Glomerular visceral epithelial cell (primary cell): ENCODE data around the gene DYRK1A.

Experiments
- DNase-seq: peaks from one replicate; pipeline ENCODE4 v3.0.0-alpha.2; 2016; ENCODE audit errors: extremely low spot score

The DYRK1A gene

GRCh38 chr21:37385179-37385765, 18.7 kb downstream of the DYRK1A start:
- DNase-seq: no peak

DNA sequence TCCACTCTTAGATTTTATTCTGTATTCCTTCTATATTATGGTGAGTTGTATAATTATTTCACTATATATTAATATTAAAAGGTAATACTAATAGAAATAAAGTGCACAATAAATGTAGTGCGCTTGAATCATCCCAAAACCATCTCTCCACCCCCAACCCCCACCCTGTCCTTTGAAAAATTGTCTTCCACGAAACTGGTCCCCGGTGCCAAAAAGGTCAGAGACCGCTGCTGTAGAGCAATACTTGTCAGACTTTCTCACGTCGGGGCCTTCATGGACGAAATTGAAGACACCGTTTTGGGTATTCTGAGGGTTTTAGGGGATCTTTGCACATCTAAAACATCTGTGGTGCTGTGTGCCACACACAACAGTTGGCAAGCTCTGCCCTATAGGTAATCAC, 19.6 kb downstream of the DYRK1A start:
- DNase-seq: no peak

GRCh38 chr21:37389456-37389855, 22.9 kb downstream of the DYRK1A start:
- DNase-seq: no peak

DNA sequence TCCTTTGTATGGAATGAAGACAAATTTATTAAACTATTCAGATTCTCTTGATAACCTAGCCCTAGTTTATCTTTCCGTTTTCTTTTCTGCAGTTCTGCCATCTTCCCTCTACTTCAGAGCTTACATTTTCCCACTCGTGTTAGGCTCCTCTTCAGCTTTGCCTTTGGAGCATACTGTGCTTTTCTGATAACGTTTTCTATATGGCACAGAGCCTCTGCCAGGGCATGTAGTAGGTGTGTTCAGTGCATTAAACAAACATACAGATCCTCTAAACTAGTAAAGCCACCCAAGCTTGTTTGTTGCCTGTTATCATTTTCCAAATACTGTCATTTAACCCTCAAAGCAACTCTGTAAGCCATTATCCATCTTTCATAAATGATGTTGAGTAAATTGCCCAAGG, 25.1 kb downstream of the DYRK1A start:
- no peak for DNase-seq

- no peak for DNase-seq
Observed at GRCh38 chr21:37392441-37392840, 25.9 kb downstream of the DYRK1A start.

- DNase-seq: no peak
Observed at GRCh38 chr21:37393030-37393429, 26.5 kb downstream of the DYRK1A start.

GRCh38 chr21:37393786-37394185, 27.2 kb downstream of the DYRK1A start:
- DNase-seq: no peak

- no peak for DNase-seq
Observed at GRCh38 chr21:37395961-37396360, 29.4 kb downstream of the DYRK1A start.

GRCh38 chr21:37396855-37397254, 30.3 kb downstream of the DYRK1A start:
- no peak for DNase-seq

GRCh38 chr21:37398697-37399096, 32.1 kb downstream of the DYRK1A start:
- no peak for DNase-seq

DNA sequence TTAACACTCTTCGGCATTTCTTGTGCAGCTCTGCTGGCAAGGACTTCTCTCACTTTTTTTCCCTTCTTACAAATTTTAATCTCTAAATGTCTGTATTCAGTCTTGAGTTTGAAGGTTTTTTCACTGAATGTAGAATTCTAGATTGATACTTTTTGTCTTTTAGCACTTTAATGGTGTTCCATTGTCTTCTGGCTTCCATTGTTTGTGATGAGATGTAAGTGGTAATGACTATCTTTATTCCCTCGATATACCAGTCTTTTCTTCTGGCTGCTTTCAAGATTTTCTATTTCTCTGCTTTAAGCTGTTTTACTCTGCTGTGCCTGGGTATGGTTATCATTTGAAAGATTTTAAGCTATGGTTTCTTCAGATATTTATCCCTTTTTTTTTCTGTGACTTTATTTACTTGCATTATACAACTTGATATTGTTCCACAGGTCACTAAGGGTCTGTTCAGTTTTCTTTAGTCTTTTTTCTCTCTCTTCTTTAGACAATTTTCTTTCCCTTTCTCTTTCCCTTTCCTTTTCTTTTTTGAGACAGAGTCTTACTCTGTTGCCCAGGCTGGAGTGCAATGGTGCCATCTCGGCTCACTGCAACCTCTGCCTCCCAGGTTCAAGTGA, 35.8 kb downstream of the DYRK1A start:
- DNase-seq: no peak

GRCh38 chr21:37405629-37406028, 39.1 kb downstream of the DYRK1A start:
- DNase-seq: no peak

DNA sequence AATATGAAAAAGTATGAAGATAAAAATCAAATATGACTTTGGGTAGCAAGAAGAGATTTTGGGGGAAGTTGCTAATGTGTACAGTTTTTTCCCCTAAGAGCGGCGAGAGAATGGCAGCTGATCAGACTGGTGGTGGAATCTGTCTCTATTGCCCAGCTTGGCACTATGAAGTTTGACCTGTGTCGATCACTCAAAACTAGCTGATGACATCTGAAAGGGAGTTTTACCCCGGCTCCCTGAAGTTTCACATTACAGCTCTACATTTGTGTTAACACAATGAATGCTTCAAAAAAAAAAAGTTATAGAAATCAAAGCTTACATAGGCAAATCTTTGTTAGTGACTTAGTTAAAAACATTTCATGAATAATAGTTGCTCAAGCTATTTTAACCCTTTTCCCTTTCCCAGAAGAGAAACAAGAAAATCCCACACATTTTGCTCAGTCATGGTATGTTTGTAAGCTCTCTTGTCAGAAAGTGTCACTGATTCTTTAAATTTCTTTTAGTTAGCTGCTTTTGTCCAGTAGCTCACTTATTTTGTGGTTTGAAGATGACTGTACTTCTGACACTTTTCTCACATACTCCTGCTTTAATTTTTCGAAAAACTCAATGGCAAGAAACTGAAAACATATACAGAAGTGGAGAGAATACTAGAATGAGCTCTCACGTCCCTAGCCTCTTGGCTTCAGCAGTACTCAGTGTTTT, 41.3 kb downstream of the DYRK1A start:
- DNase-seq: peak; percentile 5

DNA sequence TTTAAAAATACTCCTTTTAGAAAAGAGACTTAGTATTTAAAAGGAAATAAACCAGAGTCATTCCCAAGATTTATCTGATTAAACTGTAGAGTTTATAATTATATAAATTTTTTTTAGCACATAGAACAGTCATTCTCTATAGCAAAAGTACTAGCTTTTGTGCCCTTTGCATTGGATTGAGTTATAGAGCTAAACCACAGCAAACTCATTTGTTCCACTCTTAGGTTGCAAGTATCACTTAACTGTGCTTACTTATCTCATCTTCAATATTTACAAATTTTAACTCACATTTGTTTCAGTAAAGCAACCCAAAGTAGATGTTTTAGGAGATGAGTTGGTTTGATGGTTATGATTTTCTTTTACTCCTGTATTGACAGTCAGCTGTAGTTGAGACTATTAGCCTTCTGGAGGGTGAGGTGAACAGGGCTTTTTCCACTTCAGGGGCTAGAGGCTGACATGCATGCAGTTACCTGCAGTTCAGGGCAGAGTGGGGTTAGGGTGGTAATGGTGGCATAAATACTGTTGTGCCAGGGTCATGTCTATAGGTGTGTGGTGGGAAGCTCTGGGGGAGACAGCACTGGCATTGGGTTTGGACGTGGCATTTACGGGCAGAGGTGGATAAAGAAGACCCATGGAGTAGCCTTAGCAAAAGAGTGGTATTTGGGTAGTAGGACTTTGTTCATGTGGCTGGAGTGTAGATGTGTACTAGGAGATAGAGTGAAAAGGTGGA, 42.1 kb downstream of the DYRK1A start:
- DNase-seq: no peak

GRCh38 chr21:37410639-37411038, 44.1 kb downstream of the DYRK1A start:
- DNase-seq: no peak

DNA sequence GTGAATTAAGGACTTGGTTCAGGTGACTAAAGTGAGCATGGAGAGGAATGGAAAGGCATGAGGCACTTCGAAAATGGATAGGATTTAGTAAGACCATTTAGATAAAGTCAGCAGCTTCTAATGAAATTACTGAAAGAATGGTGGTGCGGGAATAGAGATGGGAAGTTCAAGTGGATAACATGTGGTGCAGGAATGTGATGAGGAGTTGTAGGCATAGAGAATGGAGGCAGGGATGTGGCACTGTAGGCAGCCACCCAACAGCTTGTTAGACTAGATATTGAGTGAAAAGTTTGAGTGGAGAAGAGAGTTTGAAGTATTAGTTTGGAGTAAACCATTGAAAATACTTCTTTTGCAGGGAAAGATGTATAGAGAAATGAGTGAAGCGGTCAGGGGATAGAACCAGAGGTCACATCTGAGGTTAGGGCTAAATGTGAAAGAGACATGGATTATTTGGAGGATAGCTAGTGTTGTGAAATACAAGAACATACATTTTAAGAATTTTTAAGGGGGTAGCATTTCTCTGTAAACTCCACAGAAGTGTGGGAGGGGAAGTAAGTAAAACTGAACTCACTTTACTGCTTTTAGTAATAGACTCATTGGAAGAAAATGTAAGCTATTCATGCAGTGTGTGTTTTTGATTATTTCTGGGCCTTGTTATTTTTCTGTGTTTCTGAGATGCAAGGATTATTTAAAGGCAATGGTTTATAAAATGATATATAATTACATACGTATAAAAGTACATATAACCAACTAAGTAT, 46.2 kb downstream of the DYRK1A start:
- no peak for DNase-seq

GRCh38 chr21:37413553-37414291, 47.1 kb downstream of the DYRK1A start:
- no peak for DNase-seq

GRCh38 chr21:37414292-37415253, 48.0 kb downstream of the DYRK1A start:
- no peak for DNase-seq

- no peak for DNase-seq
Observed at GRCh38 chr21:37415939-37416338, 49.4 kb downstream of the DYRK1A start.

GRCh38 chr21:37416914-37417313, 50.3 kb downstream of the DYRK1A start:
- no peak for DNase-seq
